SH-SY5Y (cell line): ENCODE data around the gene WBP1.

Source experiments
- GATA2 ChIP-seq: IDR thresholded peaks from 2 replicates; pipeline ENCODE4 v1.6.1; 2011; ENCODE audit warnings: mild to moderate bottlenecking, low read depth, low read length
- GATA3 ChIP-seq: IDR thresholded peaks from 2 replicates; pipeline ENCODE4 v1.6.1; 2011; ENCODE audit warnings: low read depth, mild to moderate bottlenecking, low read length, moderate library complexity

The WBP1 gene

DNA sequence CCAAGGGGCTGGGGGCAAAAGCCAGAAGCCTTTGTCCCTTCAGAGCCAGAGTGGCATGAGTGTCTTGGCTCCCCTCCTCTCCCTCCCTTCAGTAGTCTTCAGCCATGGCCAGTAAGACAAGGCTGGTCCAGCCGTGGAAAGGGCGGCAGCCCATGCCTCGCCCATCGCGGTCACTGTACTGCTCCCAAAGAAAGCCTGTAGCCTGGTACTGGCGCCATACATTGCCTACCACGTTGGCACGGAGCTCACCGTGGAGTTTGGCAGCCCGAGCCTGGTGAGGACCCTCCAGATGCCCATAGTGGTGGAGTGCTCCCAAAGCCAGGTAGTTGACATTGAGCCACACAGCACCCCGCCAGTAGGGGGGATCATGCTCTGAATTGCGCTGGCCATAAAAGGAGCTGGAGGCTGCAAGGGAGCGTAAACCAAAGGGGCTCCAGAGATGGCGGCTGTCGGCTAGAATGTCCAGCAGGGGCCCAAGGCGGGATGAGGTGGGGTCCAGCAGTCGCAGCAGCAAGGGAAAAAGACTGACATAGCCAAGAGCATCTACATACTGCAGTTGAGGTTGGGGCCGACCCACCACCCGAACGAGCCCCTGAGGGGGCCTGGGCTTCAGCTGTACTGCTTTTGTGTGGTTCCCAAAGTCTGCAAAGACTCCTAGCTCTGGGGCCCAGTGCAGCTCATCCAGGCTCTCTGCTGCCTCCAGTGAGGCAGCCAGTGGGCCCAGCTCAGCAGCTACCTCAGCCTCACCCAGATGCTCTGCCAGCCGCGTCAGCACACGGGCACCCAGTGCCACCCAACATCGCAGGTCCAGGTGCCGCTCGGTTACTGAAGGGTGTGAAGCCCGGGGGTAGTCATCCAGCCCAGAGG is 3.2 kb downstream of the WBP1 start:
- TF ChIP-seq GATA2 (no peak), GATA3 (no peak)

DNA sequence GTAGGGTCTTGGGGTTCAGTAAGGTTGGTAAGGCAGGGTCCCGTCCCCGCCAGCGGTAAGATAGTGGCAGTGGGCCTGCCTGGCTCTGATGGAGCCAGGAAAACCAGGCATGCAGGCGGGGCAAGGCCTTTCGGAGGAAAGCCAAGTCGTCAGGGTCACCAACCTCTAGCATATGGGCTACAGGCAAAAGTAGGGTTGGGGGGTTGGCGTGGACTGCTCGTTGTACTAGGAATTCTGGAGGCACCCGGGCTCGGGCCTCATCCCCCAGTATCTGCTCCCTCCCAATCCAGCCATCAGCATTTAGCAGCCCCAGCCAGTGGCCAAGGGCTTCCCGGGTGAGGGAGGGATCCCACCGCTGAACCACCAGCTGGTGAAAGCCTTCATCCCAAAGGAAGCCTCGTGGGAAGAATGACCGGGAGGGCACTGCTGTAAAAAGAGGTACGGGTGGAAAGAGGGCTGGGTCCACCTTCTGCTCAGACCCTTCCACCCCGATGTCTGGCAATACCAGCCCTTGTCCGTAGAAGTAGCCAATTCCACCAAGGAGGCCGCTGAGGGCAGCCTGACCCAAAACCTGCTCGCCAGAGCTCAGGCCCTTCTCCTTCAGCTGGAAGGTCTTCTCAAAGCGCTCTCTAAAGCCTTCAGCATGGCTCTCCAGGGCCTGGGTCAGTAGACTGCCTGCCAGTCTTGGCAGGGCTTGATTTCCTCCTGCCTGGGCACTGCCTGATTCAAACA is 4.0 kb downstream of the WBP1 start:
- TF ChIP-seq GATA2 (no peak), GATA3 (no peak)

DNA sequence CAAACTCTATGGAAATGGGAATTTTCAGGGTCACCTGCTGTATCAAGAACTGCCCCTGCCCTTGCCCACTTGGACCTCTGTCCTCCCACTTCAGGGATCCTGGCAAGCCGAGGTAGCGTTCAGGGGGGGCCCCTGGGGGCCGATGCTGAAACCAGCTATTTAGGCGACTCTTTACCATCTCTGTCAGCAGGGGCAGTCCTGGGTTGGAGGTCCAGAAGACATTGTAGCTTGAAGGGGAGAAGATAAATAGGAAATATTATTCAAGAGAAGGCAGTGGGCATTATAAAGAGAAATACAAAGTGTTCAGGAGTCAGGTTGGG is 4.5 kb downstream of the WBP1 start:
- TF ChIP-seq GATA3: no peak
- TF ChIP-seq GATA2: no peak

DNA sequence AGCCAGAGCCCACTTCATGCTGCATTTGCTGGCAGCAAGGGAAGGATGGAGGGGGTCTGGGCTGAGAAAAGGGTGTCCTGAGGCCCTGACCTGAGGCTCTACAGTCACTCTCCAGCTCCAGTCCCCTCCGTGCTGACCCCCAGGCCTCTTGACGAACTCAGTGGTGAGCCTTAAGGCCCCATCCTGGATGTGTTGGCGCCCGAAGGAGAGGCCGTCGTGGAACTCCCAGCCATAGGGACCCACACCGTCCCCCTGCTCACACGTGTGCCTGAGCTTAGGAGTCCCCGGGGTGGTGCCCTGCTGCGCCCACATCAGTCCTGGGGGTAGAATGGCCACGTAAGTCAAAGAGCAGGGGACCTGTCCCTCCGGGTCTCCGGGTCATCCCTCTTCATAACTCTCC is 6.2 kb downstream of the WBP1 start:
- TF ChIP-seq GATA3 (no peak), GATA2 (no peak)

DNA sequence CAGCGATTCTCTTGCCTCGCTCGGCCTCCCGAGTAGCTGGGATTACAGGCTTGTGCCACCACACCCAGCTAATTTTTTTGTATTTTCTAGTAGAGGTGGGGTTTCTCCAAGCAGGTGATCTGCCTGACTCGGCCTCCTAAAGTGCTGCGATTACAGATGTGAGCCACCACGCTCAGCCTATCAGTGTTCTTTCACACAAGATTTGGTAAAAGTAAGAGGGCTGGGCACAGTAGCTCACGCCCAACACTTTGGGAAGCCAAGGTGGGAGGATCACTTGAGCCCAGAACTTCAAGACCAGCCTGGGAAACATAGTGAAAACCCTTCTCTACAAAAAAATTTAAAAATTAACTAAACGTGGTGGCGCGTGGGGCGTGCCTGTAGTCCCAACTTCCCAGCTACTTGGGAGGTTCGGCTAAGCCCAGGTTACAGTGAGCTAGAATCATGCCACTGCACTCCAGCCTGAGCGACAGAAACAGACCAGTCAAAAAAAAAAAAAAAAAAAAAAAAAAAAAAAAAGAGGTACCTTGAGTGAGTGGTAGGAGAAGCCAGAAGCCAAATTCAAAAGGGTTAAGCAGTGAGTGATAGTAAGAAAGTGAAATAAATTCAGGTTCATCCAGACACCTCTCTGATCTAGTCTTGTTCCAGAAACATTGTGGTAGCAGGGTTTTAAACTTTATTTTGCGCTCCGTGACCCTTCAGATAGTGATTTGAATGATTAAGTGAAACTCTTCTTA is 13.3 kb downstream of the WBP1 start:
- TF ChIP-seq GATA3 (no peak), GATA2 (no peak)

DNA sequence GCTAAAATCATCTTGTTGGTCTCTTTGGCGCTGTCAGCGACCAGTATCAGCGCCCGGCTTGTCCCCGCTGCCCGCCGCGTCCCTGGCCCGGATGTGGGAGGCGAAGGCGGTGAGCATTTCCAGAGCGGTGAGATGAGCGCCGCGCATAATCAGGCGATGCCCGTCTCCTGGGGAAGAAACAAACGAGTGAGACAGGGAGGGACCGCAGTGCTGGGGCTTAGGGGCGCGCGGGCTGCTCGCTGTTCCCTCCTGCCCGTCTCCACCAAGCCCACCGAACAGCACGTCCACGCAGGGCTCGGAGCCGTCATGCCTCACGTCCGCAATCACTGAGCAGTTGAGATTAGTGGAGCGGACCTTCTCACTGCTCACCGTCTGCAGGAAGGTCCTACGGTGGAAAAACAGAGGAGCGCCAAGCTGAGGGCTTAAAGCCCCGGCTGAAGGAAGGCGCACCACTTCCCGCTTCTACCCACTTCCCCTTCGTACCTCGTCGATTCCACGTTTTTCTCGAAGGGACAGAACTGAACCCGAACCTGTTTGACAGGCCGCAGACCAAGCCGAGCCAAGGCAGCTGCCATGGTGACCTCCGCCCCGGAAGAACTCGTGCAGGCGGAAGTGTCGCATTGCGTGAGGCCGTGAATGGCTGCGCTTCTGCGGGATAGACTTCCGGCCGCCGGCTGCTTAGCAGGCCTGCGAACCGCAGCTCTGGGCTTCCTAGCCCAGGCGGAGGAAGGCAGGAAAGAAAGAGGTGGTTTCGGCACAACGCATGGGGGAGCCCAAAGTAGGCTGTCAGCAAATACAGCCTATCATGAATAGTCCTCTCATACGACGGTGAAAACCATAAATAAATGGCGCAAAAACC is 14.1 kb downstream of the WBP1 start, which contains the start of gene MRPL53:
Gene MRPL53, minus strand, starts transcription at position 595 of the 859 bp plus-strand sequence. Its CDS starts 20 bp downstream, at position 575.
- TF ChIP-seq GATA3: no peak
- peak; percentile 17; the same call in 1 of the 2 replicates for TF ChIP-seq GATA2

DNA sequence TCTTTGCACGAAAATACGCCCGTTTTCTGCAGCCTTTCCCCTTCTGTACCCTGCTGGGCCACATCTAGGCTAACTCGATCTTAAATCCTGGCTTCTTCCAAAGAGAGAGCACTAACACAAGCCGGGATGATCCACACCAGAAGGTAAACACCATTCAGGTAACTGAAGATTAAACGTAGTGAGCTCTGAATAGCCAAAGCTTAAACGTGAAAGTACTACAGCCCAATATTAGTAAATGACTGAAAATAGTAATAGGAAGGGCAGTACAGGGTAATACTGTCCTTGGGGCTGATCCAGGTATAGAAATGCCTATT is 14.7 kb downstream of the WBP1 start:
- TF ChIP-seq GATA3: no peak
- TF ChIP-seq GATA2: no peak

DNA sequence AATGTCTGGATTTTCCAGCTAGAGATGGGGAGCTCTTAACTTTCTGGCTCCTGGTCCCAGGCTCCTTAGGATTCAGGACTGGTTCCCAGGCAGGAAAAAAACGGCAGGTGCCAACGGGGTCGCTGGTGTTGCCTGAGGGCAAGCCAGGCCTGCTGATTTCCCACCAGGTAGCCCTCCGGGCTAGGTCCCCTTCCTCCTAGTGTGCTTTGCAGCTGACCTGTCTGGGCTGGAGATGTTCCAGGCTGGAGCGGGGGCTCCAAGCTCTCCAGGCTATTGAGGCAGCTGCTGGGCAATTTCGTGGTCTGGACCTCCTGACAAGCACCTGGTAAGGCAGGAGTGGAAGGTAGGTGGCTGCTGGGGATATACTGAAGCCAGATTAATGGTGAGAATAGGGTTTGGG is 16.2 kb downstream of the WBP1 start:
- TF ChIP-seq GATA2: no peak
- no peak for TF ChIP-seq GATA3

DNA sequence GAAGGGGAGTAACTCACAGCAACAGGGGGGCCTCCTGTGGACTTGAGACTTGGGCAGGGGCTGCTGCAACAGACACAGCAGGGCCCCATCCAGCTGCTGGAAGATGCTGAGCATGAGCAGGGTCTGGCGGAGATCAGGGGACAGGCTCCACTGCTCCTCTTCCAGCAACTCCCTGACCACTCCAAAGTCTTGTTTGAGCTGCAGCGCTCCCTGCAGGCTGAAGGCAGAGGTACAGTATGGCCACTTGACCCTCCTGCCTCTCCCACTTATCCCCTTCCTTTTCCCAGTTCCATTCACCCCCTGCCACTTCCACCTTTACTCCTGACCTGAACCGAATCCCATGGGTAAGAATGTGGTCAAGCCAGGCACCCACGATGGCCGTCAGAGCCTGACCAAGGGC is 16.7 kb downstream of the WBP1 start:
- TF ChIP-seq GATA3: no peak

DNA sequence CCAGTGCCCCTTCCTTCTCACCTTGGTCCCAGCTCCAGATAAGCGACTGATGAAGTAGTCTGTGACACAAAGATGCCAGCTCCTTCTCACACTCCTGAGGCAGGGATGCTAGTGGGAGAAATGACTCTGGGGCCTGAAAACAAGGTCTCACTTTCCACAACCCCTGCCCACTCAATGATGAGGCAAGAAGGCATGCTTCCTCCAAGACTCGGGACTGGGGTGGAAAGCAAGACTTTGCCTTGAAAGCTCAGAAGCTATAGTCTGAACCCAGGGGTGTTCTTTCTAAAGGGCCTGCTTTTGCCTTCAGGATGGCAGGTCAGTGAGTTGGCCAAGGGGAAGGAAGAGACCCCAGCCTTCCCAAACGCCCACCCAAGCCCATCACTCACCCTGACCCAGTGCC is 23.2 kb downstream of the WBP1 start:
- TF ChIP-seq GATA3 (no peak), GATA2 (no peak)

DNA sequence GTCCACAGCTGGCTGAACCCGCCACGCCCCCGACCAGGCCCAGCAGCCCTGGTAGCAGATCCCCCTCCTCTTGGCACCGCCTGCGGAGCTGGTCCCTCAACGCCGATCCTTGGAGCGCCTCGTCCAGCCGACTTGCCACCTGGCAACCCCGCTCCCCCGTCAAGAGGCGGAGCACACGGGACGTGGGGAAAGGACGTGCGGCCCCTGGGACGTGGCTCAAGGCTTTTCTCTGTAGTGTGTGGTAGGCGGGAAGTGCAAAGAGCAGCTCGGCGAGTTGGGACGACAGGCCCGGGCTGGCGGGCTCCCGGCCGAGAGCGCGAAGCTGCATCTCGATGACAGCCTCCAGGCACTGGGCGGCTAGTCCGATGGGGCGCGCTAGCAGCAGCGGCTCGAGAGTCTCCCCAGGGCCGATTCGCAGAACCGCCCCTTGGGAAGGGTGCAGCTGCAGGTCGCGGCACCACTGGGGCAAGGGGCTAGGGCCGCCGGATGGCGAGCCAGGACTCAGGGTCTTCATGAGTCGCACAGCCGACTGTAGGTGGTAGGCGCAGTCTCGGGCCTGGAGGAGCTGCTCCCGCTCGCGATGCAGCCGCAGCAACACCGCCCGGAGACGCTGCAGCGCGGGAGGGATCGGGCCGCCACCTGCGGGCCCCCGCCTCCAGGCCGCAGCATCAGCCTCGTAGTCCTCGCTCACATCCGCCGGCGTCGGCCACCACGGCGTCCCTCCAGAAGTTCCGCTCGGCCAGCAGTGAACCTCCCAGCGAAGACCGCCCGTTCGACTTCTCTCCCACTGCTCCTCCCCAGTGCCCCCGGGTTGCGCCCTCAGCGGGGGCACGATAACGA is 23.9 kb downstream of the WBP1 start:
- TF ChIP-seq GATA2 (no peak), GATA3 (no peak)

DNA sequence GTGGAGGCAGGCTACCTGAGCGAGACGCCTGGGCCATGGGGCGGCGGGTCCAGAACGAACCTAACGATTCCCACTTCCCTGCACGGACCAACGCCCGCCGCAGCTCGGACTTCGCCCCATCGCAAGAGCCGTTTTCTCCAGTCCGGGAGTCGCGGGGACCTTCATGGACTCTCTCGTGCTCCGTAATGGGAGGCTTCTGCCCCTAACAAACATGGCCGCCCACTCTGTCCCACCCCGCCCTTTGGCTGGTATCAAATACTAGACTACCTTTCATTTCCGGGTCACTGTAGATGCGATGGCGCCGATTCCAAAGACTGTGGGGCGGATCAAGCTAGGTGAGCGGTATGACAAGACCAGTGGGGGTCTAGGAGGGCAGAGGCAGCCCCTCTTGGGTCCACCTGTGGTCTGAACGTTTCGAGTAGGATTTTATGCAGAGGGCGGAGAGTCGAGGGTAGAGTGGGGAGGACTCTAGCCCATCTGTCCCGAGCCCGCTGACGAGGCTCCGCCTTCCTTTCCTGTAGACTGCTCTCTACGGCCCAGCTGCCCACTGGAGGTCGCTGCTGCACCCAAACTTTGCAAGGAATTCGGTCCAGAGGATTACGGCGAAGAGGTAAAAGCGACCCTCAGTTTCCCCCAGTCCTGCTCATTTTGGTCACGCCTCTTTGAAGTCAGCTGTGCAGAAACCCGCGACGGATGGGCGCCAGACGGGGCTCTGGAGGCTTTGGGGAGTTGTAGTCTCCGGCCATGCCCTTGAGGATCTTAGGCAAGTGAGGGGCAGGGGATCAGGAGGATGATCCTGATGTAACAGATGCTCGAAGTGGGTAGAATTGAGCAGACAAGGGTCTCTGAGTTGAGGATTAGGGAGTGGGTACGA is 24.8 kb downstream of the WBP1 start, which contains the start of the genes CCDC142 and TTC31:
Gene CCDC142, minus strand, starts transcription at position 198 of the 874 bp plus-strand sequence. Its CDS starts 161 bp downstream, at position 37.
Gene TTC31, plus strand, starts transcription at position 281 of the 874 bp plus-strand sequence. Its CDS starts 15 bp downstream, at position 296.
- TF ChIP-seq GATA3 (no peak), GATA2 (0 out of 2 replicates have a peak, but pooled peaks have one; percentile 30)
